Type B pancreatic cell (in vitro differentiated cells): ENCODE measurements around the gene VWA2. TPM values are rescaled to one million over a fixed set of nuclear protein-coding genes. Genes with fewer than 3 reads are reported as not detected.

ENCODE experiments used
- DNase-seq: peaks from one replicate; pipeline ENCODE4 v3.0.0; 2021; ENCODE audit warnings: mixed read lengths; ENCODE audit not compliant: unreplicated experiment; ENCODE audit errors: extremely low spot score
- H3K27ac Mint-ChIP-seq: 2 replicates; pipeline ENCODE4 v1.8.0; 2021; ENCODE audit warnings: mild to moderate bottlenecking, mixed read lengths
- H3K27me3 Mint-ChIP-seq: 2 replicates; pipeline ENCODE4 v1.8.0; 2021; ENCODE audit warnings: mixed read lengths
- H3K36me3 Mint-ChIP-seq: 2 replicates; pipeline ENCODE4 v1.8.0; 2021; ENCODE audit warnings: mixed read lengths
- H3K4me1 Mint-ChIP-seq: one replicate; pipeline ENCODE4 v1.8.0; 2021; ENCODE audit warnings: mixed read lengths; ENCODE audit not compliant: unreplicated experiment
- H3K4me3 Mint-ChIP-seq: 2 replicates; pipeline ENCODE4 v1.8.0; 2021; ENCODE audit warnings: mild to moderate bottlenecking, mixed read lengths
- H3K9me3 Mint-ChIP-seq: 2 replicates; pipeline ENCODE4 v1.8.0; 2021; ENCODE audit warnings: mixed read lengths
- total RNA-seq: library from RNA; stranded (reverse); gene quantifications from 2 replicates; pipeline ENCODE4 v1.2.1, GENCODE V29; 2021; ENCODE audit warnings: low replicate concordance
- TF ChIP-seq, protein P1 (sequence below): fragments of 200-600 bp; sonication (generic); conservative IDR thresholded peaks from 2 replicates; pipeline ENCODE4 v1.5.0; 2021; ENCODE audit warnings: antibody characterized with exemption, mild to moderate bottlenecking

VWA2 gene
- total RNA-seq, 1 donor from 2014 or later = 2.9 TPM

DNA sequence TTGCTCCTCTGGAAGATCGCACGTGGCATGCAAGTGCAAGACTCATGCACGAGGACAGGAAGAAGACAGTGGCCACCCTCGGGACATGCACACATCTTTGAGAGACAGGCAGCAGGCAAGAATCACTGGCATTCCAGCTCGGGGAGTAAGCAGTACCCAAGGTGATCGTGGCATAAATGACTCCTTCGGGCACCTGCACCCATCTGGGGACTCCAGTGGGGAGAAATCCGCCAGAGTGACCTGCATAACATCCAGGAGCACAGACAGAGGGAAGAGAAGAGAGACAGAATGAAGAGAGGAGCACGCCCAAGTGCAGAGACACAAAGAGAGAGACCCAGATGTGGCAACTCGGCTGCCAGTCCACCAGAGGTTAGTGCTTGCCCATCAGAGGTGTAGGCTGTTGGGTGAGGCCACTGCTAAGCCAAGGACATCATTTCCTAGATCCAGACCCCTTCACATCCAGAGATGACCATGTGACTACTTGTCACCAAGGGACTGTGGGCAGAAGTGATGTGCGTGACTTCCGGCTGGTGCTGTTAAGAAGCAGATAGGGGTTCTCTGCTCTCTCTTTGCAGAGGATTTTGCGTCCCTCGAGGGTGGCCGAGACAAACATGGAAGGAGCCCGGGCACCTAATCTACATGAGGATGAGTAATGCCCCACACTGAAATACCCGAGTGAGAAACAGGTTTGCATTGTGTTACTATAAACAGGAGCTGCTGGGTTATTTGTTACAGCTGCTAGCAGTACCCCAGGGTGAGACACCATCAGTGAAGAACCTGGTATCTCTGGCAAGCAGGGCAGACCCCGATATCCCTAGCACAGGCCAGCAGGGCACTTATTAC lies 80.6 kb downstream of the VWA2 start:
- Mint-ChIP-seq H3K36me3 (peaks cover 7% of the 10 kb centered on the region), H3K27ac (no peak overlapping the region), H3K4me3 (no peak overlapping the region), H3K9me3 (peaks cover 10% of the 10 kb centered on the region), H3K27me3 (no peaks in the 10 kb centered on the region), H3K4me1 (peaks cover 7% of the 10 kb centered on the region)
- DNase-seq = no peak
- TF ChIP-seq, protein P1, sequence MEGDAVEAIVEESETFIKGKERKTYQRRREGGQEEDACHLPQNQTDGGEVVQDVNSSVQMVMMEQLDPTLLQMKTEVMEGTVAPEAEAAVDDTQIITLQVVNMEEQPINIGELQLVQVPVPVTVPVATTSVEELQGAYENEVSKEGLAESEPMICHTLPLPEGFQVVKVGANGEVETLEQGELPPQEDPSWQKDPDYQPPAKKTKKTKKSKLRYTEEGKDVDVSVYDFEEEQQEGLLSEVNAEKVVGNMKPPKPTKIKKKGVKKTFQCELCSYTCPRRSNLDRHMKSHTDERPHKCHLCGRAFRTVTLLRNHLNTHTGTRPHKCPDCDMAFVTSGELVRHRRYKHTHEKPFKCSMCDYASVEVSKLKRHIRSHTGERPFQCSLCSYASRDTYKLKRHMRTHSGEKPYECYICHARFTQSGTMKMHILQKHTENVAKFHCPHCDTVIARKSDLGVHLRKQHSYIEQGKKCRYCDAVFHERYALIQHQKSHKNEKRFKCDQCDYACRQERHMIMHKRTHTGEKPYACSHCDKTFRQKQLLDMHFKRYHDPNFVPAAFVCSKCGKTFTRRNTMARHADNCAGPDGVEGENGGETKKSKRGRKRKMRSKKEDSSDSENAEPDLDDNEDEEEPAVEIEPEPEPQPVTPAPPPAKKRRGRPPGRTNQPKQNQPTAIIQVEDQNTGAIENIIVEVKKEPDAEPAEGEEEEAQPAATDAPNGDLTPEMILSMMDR = no peak

DNA sequence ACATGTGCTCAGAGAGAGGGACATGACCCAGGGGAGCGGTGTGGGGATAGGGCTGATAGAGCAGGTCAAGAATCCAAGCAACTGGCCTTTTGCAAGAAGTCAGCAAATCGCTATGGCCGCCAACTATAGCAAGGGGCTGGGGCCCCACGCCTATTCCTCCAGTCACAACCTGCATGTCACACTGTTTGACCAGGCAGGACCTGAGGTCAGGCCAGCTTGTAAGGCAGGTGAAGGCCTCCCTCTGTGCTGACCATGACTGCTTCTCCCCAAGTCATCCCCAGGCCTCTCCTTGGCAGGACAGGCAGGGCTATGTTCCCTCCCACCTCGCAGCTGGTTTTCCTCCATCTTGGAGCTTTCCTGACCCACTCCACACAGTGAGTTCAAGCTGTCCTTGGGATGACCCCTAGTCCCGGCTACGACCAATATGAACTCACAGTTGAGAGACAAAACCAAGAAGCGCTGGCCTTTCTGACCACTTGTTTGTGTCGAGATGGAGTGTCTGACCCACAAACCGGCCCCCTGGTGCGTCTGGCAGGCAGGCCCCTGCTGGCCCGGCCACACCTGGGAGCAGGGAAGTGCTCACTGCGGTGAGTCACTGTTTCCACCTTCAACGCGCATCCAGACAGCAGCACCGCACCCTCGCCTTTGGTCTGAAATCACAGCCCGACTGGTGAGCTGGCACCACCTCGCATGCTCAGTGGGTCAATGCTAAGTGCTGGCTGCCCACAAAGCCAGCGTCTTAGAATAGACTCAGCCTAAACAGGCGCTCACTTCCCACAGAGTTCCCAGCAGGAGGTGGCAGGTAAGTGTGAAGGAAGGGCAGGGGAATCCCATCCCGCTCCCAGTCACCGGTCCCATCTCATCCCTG lies 81.4 kb downstream of the VWA2 start:
- DNase-seq = no peak

DNA sequence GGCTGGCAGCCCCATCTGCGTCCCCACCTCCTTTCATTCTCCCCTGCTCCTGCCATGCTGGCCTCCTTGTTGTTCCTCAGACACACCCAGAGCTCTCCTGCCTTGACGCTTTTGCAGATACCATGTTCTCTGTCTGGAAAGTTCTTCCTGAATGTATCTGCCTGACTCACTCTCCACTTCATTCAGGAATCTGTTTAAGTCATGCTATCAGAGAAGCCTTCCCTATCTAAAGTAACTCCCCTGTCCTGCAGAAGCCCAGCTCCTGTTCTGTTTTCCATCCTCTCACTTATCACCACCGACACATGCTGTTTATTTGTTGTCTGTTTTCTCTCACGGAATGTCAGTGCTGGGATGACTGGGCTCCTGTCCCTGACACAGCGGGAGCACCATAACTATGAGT lies 83.3 kb downstream of the VWA2 start:
- H3K4me1 Mint-ChIP-seq = peaks cover 4% of the 10 kb centered on the region
- H3K4me3 Mint-ChIP-seq = no peak overlapping the region
- H3K9me3 Mint-ChIP-seq = peaks cover 10% of the 10 kb centered on the region
- no peak overlapping the region for H3K27ac Mint-ChIP-seq
- TF ChIP-seq, protein P1 = no peak
- no peak for DNase-seq
- peaks cover 7% of the 10 kb centered on the region for H3K36me3 Mint-ChIP-seq
- no peaks in the 10 kb centered on the region for H3K27me3 Mint-ChIP-seq

More for the DNA sequence above, 81.4 kb downstream of the VWA2 start:
- Mint-ChIP-seq H3K9me3 (peaks cover 10% of the 10 kb centered on the region), H3K27me3 (no peaks in the 10 kb centered on the region), H3K27ac (no peak overlapping the region), H3K4me1 (peaks cover 7% of the 10 kb centered on the region), H3K4me3 (no peak overlapping the region), H3K36me3 (peaks cover 7% of the 10 kb centered on the region)
- TF ChIP-seq, protein P1 = no peak

DNA sequence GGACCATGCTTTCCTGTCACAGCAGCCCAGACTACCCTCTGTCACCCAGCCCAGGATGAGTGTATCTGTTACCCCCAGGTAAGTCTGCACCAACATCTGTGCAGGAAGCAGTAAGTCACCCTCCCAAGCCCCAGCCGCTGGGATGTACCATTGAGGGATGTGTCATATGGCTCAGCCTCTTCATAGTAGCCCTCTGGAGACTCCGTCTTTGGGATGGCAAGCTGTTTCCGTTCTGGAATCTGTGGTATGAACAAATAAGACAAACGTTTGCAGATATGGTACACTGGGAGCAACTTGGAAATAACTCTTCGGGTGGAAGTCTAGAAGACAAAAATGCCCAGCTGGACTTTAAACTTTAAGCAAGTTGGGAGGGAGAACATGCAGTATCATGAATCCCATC lies 84.0 kb downstream of the VWA2 start:
- Mint-ChIP-seq H3K9me3 (peaks cover 10% of the 10 kb centered on the region), H3K4me3 (no peak overlapping the region), H3K27ac (no peak overlapping the region), H3K4me1 (peaks cover 4% of the 10 kb centered on the region), H3K36me3 (peaks cover 7% of the 10 kb centered on the region), H3K27me3 (no peaks in the 10 kb centered on the region)
- no peak for DNase-seq
- TF ChIP-seq, protein P1 = no peak

DNA sequence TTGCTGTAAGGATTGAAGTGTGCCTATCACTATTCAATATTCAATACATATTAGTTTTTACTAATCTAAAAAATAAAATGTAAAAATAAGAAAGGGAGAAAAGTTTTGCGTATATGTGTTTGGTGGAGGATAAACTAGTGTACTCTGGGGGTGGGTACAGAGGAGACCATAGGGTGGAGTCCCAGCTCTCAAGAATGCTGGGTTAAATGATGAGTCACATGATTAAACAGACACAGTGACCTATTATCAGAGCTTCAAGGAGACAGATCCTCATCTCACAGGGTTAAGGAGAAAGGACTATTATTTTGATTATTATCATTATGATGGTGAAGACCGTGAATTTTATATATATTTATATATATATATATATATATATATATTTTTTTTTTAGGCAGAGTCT lies 87.7 kb downstream of the VWA2 start:
- peaks cover 7% of the 10 kb centered on the region for H3K4me1 Mint-ChIP-seq
- no peak overlapping the region for H3K4me3 Mint-ChIP-seq
- peaks cover 9% of the 10 kb centered on the region for H3K9me3 Mint-ChIP-seq
- no peak for DNase-seq
- H3K27ac Mint-ChIP-seq = no peak overlapping the region
- no peaks in the 10 kb centered on the region for H3K27me3 Mint-ChIP-seq
- TF ChIP-seq, protein P1 = no peak
- peaks cover 4% of the 10 kb centered on the region for H3K36me3 Mint-ChIP-seq
